GM12874 (cell line): ENCODE results near the gene NXNL1.
A peak's percentile ranks its signal among the peaks of the same experiment; 100 is the strongest.

ENCODE experiments used
- TF ChIP-seq, protein P1 (sequence below): IDR thresholded peaks from 2 replicates; pipeline ENCODE4 v1.5.1; 2011; ENCODE audit warnings: low read depth, mild to moderate bottlenecking, control low read depth, low read length, moderate library complexity; ENCODE audit not compliant: insufficient read depth

The NXNL1 gene

DNA sequence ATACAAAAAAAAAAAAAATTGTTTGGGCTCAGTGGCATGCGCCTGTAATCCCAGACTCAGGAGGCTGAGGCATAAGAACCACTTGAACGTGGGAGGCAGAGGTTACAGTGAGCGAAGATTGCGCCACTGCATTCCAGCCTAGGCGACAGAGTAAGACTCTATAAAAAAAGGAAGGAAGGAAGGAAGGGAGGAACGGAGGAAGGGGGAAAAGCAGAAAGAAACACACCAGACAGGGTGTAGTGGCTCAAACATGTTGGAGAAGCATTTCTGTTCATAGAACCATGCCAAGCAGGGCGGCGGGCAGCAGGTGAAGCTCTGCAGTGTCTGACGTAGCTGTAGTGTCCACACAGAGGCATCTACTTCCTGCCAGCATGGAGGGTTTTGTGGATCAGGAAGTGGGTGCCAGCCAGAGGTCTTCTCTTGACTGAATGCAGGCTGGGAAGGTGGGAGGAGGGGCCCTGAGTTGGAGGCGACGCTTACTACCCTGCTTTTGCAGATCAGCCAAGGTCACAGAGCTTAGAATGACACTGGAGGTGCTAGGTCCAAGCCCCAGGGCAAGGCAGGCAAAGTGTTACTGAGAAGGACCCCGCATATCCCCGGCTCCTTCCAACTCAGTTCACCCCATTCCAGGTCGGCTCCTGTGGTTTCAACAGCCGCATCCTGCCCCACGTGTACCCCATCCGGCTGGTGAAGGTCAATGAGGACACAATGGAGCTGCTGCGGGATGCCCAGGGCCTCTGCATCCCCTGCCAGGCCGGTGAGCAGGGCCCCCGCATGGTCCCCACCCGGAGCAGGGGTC, 39.1 kb upstream of the NXNL1 start:
- TF ChIP-seq, protein P1, sequence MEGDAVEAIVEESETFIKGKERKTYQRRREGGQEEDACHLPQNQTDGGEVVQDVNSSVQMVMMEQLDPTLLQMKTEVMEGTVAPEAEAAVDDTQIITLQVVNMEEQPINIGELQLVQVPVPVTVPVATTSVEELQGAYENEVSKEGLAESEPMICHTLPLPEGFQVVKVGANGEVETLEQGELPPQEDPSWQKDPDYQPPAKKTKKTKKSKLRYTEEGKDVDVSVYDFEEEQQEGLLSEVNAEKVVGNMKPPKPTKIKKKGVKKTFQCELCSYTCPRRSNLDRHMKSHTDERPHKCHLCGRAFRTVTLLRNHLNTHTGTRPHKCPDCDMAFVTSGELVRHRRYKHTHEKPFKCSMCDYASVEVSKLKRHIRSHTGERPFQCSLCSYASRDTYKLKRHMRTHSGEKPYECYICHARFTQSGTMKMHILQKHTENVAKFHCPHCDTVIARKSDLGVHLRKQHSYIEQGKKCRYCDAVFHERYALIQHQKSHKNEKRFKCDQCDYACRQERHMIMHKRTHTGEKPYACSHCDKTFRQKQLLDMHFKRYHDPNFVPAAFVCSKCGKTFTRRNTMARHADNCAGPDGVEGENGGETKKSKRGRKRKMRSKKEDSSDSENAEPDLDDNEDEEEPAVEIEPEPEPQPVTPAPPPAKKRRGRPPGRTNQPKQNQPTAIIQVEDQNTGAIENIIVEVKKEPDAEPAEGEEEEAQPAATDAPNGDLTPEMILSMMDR, result no peak

DNA sequence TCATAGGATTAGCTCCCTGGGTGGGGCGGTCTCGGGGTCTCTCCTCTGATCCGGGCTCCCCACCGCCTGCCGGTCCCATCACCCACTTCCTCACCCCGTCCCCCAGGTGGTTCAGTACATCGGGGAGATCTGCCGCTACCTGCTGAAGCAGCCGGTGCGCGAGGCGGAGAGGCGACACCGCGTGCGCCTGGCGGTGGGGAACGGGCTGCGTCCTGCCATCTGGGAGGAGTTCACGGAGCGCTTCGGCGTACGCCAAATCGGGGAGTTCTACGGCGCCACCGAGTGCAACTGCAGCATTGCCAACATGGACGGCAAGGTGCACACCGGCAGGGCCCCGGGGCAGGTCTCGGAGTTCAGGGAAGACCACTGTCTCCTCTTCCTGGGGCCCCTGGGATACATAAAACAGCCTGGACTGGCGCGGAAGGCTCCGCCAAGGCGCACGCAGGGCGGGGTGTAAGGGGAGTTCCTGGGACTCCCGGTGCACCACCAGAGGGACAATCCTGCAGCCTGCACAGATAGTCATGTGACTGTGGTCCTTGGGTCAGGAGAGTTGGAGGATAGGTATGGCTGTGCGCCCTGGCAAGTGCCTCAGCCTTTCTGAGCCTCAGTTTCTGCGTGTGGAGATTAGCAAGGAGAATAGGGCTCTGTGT, 36.5 kb upstream of the NXNL1 start:
- TF ChIP-seq, protein P1, result no peak

DNA sequence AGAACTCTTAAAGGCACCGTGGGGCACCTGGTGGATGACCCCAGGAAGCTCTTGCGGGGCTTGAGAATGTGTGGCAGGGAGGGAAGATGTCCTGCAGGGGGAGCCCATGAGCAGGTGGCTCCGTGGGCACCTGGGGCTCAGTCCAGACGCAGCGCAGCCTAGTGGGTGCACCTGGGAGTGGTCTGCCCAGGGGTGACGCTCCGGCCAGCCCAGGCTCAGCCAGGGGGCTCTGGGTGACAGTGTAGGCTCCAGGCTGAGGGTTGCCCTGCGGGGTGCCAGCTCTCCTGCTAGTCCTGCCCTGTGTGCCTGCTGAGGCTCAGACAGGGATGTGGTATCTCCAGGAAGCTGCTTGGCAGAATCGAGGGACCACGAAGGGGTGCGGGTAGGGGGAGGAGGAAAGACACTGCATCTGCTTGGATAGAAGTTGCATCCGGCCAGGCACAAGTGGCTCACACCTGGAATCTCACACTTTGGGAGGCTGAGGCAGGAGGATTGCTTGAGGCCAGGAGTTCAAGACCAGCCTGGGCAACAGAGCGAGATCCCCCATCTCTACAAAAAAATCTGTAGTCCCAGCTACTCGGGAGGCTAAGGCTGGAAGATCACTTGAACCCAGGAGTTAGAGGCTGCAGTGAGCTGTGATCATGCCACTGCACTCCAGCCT, 35.7 kb upstream of the NXNL1 start:
- TF ChIP-seq, protein P1, result peak; percentile 100

DNA sequence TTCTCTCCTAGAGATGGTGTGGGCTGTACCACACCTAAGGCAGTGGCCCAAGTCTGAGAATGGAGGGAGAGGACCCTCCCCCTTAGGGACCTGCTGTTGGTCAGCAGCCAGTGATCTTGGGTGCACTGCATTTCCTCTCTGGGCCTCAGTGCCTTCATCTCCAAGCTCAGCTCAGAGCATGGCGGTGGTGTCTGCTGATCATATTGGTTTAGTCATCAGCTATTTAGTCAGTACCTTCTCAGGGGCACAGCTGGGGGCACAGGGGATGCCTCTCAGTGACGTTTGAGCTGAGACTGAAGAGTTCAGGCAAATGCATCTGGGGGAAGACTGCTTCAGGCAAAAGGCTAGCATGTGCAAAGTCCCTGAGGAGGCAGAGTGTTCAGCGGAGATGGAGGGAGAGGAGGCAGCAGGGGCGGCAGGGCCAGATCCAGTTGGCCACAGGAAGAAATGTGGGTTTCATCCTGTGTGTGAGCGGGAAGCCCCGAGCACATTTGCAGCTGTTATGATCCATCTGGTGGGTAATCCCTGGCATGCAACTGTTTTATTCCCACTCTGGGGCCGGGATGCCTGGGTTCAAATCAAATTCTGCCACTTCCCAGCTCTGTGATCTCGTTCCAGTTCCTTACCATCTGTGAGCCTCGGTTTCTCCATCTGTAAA, 35.0 kb upstream of the NXNL1 start:
- TF ChIP-seq, protein P1, result no peak

DNA sequence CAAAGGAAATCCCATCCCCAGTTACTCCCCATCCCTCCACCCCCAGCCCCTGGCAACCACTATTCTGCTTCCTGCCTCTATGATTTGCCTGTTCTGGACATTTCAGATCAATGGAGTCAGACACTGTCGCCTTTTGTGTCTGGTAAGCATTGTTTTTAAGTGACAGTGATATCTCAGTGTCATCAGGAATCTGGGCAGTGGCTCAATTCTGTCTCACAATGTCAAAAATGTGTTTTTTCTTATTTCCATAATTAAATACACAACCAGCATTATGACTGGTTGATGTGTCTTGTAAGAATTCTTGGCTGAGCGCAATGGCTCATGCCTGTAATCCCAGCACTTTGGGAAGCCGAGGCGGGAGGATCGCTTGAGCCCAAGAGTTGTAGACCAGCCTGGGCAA, 30.6 kb upstream of the NXNL1 start:
- TF ChIP-seq, protein P1, result no peak

DNA sequence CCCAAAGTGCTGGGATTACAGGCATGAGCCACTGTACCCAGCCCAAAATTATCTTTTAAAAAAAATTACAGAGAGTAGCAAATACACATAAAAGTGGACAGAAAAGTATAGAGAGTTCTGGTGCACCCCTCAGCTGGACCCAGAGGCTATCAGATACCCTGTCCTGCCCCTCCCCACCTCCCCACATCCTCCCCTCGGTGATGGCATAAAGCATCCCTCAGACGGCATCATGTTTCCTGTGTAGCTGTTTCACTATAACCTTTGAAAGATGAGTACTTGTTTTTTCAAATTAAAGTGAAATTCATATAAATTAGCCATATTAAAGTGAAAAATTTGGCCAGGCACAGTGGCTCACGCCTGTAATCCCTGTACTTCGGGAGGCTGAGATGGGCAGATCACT, 29.7 kb upstream of the NXNL1 start:
- TF ChIP-seq, protein P1, result no peak
